HG02970 (cell line): ENCODE measurements around the gene PRB2.
"Not testable (repeated sequence)": the region's sequence is repeated elsewhere in the genome, so short reads cannot be mapped to it uniquely, and the experiment has no call there.

Experiments used
- ATAC-seq: cut with Tn5 transposase; IDR thresholded peaks from one replicate; pipeline ENCODE4 v1.9.1; 2021; ENCODE audit warnings: mild to moderate bottlenecking, moderate library complexity, moderate number of reproducible peaks; ENCODE audit not compliant: unreplicated experiment, low FRiP score

The PRB2 gene

DNA sequence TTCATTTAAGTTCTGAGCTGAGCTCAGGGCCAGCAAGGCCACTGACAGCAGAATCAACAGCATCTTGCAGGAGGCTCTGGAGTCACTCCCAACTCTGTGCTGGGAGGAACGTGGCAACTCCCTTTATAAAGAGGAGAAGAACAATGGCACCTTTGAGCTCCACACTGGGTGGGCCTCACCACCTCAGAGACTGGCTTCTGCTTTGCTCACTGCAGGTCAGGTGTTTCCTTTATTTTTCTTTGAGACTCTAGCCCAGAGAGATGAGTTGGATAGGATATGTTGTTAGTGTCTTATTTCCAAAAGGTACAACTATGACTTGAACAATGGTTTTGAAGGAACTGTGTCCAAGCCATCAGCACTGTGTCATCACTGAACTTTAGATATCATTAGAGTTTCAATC, at the start of gene PRB2:
PRB2 (minus strand) TSS at position 101 of the 400 bp plus-strand sequence; CDS start at position 63, 38 bp downstream.
- not testable (repeated sequence) for ATAC-seq

DNA sequence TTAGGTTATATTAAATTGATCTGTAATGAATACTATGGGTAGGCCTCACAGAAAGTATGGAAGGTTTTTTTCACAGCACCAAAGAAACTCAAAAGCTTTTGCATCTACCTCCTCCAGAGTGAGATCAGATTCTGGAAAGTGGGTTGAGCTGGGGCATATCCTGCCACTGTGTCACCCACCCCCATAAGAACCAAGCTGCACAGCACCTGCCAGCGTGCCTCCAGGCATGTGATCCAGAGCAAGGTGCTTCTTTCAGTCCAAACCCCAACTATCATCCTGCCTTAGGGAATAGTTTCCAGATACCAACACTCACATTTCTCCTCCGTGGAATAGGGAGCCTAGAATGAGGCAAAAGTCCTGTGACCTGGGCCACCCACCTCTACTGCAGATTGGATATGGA, 42.6 kb upstream of the PRB2 start:
- ATAC-seq, result no peak

GRCh38 chr12:11433664-11434063, 38.3 kb upstream of the PRB2 start:
- no peak for ATAC-seq

DNA sequence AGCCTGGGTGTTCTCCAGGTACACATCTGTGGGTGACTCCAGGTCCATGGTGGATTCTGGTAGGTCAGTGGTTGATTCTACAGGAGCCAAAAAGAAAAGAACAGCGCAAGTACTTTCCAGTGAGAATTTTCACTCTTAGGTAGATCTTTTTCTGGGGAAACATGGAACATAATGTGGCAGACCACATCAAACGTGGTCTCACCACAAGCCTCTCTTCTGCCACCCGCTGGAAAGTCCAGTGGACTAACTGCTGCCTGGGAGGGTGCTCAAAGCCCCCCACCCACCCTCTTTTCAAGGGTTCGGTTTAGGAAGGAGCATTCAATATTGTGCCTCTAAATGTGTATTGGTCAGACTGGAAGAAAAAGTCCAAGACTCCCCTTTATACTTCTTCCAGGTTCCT, 36.1 kb upstream of the PRB2 start:
- no peak for ATAC-seq

DNA sequence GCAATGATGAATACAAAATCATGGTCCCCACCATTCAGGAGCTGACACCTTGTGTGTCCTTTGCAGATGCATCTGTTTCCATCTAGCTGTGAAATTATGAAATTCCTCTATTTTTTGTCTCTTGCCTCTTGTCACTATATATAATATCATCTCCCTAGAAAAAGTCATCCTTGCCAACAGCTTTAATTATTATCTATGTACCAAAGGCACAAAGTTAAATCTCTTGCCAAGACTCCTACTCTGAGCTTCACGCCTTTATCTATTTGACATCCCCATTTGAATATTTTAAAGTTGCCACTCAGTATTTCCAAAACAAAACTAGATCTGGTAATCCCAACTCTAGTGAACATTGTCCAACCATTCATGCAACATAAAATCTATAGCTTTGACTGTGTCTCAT, 32.0 kb upstream of the PRB2 start:
- no peak for ATAC-seq

DNA sequence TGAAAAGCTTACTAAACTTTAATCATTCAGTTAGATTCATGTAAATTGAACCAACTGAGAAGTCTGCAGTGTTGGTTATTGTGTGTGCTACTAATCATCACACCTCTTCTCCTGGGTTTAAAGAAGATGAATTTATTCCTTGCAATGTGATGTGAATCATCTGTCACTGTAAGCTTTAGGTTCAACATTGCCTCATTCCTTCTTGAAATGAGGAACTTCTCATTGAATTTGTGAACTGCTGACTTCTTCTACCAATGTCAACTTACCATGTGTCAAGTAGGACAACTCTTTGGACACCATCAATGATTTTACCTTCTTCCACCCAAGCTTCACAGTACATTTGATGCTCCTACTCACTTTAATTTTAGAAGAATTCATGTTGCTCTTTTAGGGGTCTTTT, 17.4 kb upstream of the PRB2 start:
- no peak for ATAC-seq

DNA sequence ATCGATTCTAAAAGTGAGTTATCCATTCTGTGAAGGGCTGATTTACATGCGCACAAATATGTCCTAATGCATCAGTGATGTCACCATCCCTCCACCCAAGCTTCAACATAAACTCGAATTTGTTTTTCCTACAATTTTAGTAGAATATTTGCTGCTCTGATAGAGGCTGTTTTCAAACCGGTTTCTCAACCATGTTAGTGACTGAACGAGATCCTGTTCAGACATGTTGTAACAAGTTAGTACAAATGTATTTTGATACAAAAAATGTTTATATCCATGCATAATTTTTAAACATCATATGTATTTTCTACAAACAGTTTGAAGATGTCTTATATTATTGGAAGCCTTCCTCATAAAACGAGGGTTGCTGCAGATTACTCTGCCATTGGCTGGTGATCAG, 12.7 kb upstream of the PRB2 start:
- ATAC-seq, result no peak

- no peak for ATAC-seq
These were observed 2.0 kb upstream of the PRB2 start for GRCh38 chr12:11397366-11397765.

DNA sequence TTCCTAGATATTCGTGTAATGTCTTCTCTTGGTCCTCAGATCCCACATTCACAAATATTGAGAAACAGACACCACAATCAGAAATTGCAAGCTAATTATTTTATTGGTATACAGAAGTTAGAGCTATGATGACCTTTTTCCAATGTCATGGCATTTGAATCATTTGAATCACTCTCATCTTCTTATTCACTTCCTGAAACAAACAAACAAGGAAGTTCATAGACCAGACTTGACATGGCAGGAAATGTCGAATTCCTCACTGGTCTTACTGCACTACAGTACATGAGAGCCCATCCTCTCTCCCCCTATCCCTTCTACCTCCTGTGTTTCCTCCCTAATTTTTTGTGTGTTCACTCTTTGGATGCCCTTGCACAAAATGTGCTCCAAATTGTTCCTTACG, 3.9 kb downstream of the PRB2 start:
- not testable (repeated sequence) for ATAC-seq

- ATAC-seq, result not testable (repeated sequence)
These were observed 17.9 kb downstream of the PRB2 start for GRCh38 chr12:11377420-11377819.

DNA sequence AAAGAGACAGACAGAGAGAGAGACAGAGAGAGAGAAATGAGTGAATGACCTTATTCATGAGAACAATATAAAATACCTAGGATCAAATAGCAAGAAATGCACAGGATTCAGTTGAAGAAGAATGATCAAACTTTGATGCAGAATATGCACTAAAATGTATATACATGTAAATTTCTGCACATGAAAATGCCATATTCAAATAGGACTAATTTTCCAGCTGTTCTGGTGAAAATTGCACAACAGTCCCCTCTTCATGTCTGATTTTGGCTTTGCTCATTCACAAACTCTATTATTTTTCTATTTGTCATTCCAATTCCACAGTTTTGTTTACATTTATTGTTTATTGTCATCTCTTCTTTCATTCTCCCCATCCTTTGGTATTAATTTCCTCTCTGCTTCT, 34.2 kb downstream of the PRB2 start:
- no peak for ATAC-seq

DNA sequence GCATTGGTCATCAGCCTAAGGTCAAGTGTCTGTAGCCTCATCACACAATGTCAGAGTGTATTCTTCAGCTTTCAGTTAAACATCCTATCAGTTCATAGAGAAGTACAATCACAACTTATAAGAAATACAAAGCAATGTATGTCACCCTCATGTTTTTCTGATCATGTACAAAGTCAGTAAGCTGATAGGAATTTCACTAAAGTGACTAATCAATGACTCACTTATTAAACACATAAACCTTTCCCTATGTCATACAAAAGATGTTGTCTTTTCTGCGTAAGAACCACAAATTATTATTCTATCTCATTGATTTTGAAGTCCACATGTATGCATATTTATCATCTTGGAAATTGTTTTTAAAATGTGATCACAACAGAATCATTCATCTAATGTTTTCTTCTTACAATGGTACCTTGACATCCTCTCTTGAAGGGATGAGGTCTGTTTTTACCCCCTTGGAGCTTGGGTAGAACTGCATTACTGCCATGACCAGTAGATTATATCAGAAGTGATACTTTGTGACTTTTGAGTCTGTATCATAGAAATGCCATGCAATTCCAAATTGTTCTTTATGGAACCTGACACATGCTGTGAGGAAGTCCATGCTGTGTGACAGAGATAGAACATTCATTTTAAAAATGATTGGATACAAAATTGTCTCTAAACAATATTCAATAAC, 35.0 kb downstream of the PRB2 start:
- ATAC-seq, result not testable (repeated sequence)

GRCh38 chr12:11351736-11352135, 43.6 kb downstream of the PRB2 start:
- ATAC-seq, result not testable (repeated sequence)

DNA sequence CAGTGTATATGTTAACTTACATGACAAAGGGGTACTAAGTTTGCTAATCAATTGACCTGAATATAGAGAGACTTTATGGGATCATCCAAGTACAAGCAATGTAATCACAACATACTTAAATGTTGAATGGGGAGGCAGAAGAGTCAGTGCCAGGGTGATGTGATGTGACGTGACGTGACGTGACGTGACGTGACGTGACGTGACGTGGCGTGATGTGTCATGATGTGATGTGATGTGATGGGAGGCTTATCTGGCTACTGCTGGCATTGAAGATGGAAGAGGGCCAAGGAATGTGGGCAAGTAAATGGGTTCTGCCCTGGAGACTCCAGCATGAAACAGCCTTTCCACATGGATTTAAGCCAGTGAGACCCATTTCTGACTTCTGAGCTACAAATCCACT, 46.9 kb downstream of the PRB2 start:
- ATAC-seq, result no peak

- ATAC-seq, result no peak
These were observed 47.6 kb downstream of the PRB2 start for GRCh38 chr12:11347810-11348209.

DNA sequence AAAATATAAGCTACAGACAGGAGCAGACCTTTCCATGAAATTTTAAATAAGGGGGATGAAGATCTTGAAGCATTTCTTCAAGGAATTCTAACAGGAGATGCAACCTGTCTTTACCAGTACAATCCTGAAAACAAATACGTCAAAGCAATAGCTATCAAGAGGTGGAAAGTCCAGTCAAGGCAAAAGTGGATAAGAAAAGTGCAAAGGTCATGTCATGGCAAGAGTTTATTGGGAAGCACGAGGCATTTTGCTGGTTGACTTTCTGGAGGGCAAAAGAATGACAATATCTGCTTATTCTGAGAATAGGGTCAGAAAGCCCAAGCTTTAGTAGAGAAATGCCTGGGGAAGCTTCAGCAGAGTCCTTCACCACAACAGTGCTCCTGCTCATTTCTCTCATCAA, 50.9 kb downstream of the PRB2 start:
- no peak for ATAC-seq
